SK-N-SH (cell line): Measurements from ENCODE around the gene TBCCD1.

Experiments used
- CHD2 ChIP-seq: fragments of 150-350 bp; IDR thresholded peaks from 2 replicates; pipeline ENCODE4 v1.6.1; 2018; ENCODE audit warnings: low read length; ENCODE audit not compliant: partially characterized antibody
- EP300 ChIP-seq, 2 experiments: IDR thresholded peaks; 2 replicates each; pipeline versions ENCODE4 v1.4.0 to v1.6.1; 2012; ENCODE audit warnings: borderline replicate concordance in 1 of 2, low read depth in 1 of 2, low read length in 1 of 2
- JUND ChIP-seq: IDR thresholded peaks from 2 replicates; pipeline ENCODE4 v1.4.0; 2012
- NRF1 ChIP-seq: IDR thresholded peaks from 2 replicates; pipeline ENCODE4 v1.6.1; 2012; ENCODE audit warnings: low read depth, mild to moderate bottlenecking, low read length
- POLR2AphosphoS5 ChIP-seq: IDR thresholded peaks from 2 replicates; pipeline ENCODE4 v1.6.1; 2012; ENCODE audit warnings: low read depth, low read length
- RAD21 ChIP-seq: IDR thresholded peaks from 2 replicates; pipeline ENCODE4 v1.6.1; 2012; ENCODE audit warnings: mild to moderate bottlenecking, low read length
- RFX5 ChIP-seq: IDR thresholded peaks from 2 replicates; pipeline ENCODE4 v1.6.1; 2012; ENCODE audit warnings: mild to moderate bottlenecking, improper control_type of control experiment, low read length
- TAF1 ChIP-seq: IDR thresholded peaks from 2 replicates; pipeline ENCODE4 v1.6.1; 2012; ENCODE audit warnings: low read depth, mild to moderate bottlenecking, low read length, moderate library complexity, borderline replicate concordance
- TEAD4 ChIP-seq: IDR thresholded peaks from 2 replicates; pipeline ENCODE4 v1.4.0; 2012; ENCODE audit warnings: mild to moderate bottlenecking, borderline replicate concordance; ENCODE audit not compliant: insufficient read depth
- TF ChIP-seq, protein P1 (sequence below): IDR thresholded peaks from 2 replicates; pipeline ENCODE4 v1.6.1; 2012; ENCODE audit warnings: mild to moderate bottlenecking, low read depth, low read length, moderate library complexity
- TF ChIP-seq, protein P2 (sequence below): fragments of 200-600 bp; sonication (generic); IDR thresholded peaks from 2 replicates; pipeline ENCODE4 v1.6.1; 2017; ENCODE audit warnings: antibody characterized with exemption, mild to moderate bottlenecking, moderate library complexity
- TF ChIP-seq, protein P3 (sequence below): IDR thresholded peaks from 2 replicates; pipeline ENCODE4 v1.4.0; 2012; ENCODE audit warnings: low read depth, borderline replicate concordance
- TF ChIP-seq, protein P4 (sequence below): IDR thresholded peaks from 2 replicates; pipeline ENCODE4 v1.4.0; 2012; ENCODE audit warnings: low read depth

DNA sequence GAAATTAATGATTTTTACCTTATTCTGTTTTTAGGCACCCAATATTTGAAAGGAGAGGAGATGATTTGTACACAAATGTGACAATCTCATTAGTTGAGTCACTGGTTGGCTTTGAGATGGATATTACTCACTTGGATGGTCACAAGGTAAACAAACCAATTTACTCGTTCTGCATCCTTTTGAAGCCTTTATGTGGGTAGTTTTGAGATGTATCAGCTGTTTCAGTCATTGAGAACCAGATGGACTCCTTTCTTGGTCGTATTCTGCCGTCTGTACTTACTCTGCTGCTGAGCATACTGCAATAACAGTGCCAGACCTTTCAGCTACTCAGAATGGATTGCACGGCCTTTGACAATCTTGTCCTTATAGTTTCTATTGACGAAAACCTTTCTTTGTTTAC, 16.7 kb upstream of the TBCCD1 start:
- TF ChIP-seq, protein P1, sequence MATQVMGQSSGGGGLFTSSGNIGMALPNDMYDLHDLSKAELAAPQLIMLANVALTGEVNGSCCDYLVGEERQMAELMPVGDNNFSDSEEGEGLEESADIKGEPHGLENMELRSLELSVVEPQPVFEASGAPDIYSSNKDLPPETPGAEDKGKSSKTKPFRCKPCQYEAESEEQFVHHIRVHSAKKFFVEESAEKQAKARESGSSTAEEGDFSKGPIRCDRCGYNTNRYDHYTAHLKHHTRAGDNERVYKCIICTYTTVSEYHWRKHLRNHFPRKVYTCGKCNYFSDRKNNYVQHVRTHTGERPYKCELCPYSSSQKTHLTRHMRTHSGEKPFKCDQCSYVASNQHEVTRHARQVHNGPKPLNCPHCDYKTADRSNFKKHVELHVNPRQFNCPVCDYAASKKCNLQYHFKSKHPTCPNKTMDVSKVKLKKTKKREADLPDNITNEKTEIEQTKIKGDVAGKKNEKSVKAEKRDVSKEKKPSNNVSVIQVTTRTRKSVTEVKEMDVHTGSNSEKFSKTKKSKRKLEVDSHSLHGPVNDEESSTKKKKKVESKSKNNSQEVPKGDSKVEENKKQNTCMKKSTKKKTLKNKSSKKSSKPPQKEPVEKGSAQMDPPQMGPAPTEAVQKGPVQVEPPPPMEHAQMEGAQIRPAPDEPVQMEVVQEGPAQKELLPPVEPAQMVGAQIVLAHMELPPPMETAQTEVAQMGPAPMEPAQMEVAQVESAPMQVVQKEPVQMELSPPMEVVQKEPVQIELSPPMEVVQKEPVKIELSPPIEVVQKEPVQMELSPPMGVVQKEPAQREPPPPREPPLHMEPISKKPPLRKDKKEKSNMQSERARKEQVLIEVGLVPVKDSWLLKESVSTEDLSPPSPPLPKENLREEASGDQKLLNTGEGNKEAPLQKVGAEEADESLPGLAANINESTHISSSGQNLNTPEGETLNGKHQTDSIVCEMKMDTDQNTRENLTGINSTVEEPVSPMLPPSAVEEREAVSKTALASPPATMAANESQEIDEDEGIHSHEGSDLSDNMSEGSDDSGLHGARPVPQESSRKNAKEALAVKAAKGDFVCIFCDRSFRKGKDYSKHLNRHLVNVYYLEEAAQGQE = no peak
- no peak for TF ChIP-seq NRF1
- TF ChIP-seq, protein P2, sequence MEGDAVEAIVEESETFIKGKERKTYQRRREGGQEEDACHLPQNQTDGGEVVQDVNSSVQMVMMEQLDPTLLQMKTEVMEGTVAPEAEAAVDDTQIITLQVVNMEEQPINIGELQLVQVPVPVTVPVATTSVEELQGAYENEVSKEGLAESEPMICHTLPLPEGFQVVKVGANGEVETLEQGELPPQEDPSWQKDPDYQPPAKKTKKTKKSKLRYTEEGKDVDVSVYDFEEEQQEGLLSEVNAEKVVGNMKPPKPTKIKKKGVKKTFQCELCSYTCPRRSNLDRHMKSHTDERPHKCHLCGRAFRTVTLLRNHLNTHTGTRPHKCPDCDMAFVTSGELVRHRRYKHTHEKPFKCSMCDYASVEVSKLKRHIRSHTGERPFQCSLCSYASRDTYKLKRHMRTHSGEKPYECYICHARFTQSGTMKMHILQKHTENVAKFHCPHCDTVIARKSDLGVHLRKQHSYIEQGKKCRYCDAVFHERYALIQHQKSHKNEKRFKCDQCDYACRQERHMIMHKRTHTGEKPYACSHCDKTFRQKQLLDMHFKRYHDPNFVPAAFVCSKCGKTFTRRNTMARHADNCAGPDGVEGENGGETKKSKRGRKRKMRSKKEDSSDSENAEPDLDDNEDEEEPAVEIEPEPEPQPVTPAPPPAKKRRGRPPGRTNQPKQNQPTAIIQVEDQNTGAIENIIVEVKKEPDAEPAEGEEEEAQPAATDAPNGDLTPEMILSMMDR = no peak
- TF ChIP-seq TAF1 = no peak
- no peak for TF ChIP-seq RAD21
- no peak for TF ChIP-seq POLR2AphosphoS5
- TF ChIP-seq EP300 (IDR thresholded peaks at IDR 0.05; ENCODE audit: borderline replicate concordance in 1 of 2, low read depth in 1 of 2, low read length in 1 of 2) = no peak
- TF ChIP-seq RFX5 = no peak
- TF ChIP-seq CHD2 = no peak
- TF ChIP-seq TEAD4 = no peak
- TF ChIP-seq, protein P3, sequence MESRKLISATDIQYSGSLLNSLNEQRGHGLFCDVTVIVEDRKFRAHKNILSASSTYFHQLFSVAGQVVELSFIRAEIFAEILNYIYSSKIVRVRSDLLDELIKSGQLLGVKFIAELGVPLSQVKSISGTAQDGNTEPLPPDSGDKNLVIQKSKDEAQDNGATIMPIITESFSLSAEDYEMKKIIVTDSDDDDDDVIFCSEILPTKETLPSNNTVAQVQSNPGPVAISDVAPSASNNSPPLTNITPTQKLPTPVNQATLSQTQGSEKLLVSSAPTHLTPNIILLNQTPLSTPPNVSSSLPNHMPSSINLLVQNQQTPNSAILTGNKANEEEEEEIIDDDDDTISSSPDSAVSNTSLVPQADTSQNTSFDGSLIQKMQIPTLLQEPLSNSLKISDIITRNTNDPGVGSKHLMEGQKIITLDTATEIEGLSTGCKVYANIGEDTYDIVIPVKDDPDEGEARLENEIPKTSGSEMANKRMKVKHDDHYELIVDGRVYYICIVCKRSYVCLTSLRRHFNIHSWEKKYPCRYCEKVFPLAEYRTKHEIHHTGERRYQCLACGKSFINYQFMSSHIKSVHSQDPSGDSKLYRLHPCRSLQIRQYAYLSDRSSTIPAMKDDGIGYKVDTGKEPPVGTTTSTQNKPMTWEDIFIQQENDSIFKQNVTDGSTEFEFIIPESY = no peak
- TF ChIP-seq, protein P4, sequence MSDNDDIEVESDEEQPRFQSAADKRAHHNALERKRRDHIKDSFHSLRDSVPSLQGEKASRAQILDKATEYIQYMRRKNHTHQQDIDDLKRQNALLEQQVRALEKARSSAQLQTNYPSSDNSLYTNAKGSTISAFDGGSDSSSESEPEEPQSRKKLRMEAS = no peak
- TF ChIP-seq JUND = no peak
